ENCODE measurements around the gene PVR. TPM values are rescaled to one million over a fixed set of nuclear protein-coding genes. Genes with fewer than 3 reads are reported as not detected.

PVR gene
- total and polyA plus RNA-seq, 2 of the 4 experiments (the other 2 are of a cell fraction), result 106 to 122 TPM

DNA sequence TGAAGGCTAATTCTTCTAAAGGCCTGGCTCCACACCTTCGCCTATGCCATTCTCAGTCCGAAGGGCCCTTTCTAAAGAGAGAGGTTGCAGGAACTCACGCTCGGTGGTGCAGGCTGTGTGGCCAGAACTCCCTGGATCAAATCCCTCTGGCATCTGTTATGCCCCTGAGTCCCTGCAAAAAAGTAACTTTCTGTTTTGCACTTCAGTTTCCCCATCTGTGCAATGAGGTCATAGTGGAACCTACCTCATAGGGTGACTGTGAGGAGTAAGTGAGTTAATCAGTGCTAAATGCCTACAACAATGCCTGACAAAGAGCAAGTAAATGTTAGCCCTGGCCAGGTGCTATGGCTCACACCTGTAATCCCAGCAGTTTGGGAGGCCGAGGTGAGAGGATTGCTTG is 23.0 kb upstream of the PVR start:
- 0 out of 3 replicates have a peak overlapping the region, but pooled peaks have one; percentile 65 for H2BK15ac ChIP-seq (ENCODE audit: low read depth, low read length)
- no peak overlapping the region for H3K9ac ChIP-seq (ENCODE audit: low read depth, low read length)
- in situ Hi-C loops (cut with MboI; ENCODE audit: low sequenced_read_pairs), result no loop called here
- no peak overlapping the region for H3K27ac ChIP-seq (ENCODE audit: insufficient read depth, low read length)
- no TSS peak for BruUV-seq (replicated peaks)
- H2BK120ac ChIP-seq (ENCODE audit: low read depth, low read length), result no peak overlapping the region; the same call in 1 of the 2 replicates
- no peak for TF ChIP-seq RFX5 (IDR thresholded peaks at IDR 0.05; ENCODE audit: low read depth, low read length)
- TF ChIP-seq RCOR1 (IDR thresholded peaks at IDR 0.05; ENCODE audit: insufficient replicate concordance, low read length), result no peak
- no peak for TF ChIP-seq POLR2A (IDR thresholded peaks at IDR 0.05; ENCODE audit: low read depth, low read length)
- no peak for TF ChIP-seq RAD21 (IDR thresholded peaks at IDR 0.05; ENCODE audit: low read length)
- TF ChIP-seq SMC3 (IDR thresholded peaks at IDR 0.05; ENCODE audit: low read depth, low read length), result no peak
- TF ChIP-seq, protein P1, sequence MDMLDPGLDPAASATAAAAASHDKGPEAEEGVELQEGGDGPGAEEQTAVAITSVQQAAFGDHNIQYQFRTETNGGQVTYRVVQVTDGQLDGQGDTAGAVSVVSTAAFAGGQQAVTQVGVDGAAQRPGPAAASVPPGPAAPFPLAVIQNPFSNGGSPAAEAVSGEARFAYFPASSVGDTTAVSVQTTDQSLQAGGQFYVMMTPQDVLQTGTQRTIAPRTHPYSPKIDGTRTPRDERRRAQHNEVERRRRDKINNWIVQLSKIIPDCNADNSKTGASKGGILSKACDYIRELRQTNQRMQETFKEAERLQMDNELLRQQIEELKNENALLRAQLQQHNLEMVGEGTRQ (IDR thresholded peaks at IDR 0.05; ENCODE audit: low read depth, low read length), result no peak
- TF ChIP-seq BHLHE40 (IDR thresholded peaks at IDR 0.05; ENCODE audit: low read depth, low read length), result no peak
- TF ChIP-seq MAFK (IDR thresholded peaks at IDR 0.05; ENCODE audit: low read depth, low read length), result no peak
- no peak for TF ChIP-seq MAZ (IDR thresholded peaks at IDR 0.05; ENCODE audit: borderline replicate concordance, low read depth, low read length)
- no peak for TF ChIP-seq CEBPB (IDR thresholded peaks at IDR 0.05; ENCODE audit: low read depth, low read length)
- no peak for TF ChIP-seq MXI1 (IDR thresholded peaks at IDR 0.05; ENCODE audit: borderline replicate concordance, low read depth, low read length)
- TF ChIP-seq CHD1 (IDR thresholded peaks at IDR 0.05; ENCODE audit: low read depth, low read length), result no peak
- TF ChIP-seq NFE2L2 (IDR thresholded peaks at IDR 0.05; ENCODE audit: low read depth, low read length), result no peak
- TF ChIP-seq, protein P2, sequence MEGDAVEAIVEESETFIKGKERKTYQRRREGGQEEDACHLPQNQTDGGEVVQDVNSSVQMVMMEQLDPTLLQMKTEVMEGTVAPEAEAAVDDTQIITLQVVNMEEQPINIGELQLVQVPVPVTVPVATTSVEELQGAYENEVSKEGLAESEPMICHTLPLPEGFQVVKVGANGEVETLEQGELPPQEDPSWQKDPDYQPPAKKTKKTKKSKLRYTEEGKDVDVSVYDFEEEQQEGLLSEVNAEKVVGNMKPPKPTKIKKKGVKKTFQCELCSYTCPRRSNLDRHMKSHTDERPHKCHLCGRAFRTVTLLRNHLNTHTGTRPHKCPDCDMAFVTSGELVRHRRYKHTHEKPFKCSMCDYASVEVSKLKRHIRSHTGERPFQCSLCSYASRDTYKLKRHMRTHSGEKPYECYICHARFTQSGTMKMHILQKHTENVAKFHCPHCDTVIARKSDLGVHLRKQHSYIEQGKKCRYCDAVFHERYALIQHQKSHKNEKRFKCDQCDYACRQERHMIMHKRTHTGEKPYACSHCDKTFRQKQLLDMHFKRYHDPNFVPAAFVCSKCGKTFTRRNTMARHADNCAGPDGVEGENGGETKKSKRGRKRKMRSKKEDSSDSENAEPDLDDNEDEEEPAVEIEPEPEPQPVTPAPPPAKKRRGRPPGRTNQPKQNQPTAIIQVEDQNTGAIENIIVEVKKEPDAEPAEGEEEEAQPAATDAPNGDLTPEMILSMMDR (conservative IDR thresholded peaks at IDR 0.05; ENCODE audit: low read depth, low read length), result no peak
- TF ChIP-seq, protein P3, sequence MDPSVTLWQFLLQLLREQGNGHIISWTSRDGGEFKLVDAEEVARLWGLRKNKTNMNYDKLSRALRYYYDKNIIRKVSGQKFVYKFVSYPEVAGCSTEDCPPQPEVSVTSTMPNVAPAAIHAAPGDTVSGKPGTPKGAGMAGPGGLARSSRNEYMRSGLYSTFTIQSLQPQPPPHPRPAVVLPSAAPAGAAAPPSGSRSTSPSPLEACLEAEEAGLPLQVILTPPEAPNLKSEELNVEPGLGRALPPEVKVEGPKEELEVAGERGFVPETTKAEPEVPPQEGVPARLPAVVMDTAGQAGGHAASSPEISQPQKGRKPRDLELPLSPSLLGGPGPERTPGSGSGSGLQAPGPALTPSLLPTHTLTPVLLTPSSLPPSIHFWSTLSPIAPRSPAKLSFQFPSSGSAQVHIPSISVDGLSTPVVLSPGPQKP (IDR thresholded peaks at IDR 0.05; ENCODE audit: borderline replicate concordance, low read depth, low read length), result no peak
- TF ChIP-seq FOS (IDR thresholded peaks at IDR 0.05; ENCODE audit: low read depth, low read length), result no peak
- no peak overlapping the region for H3K18ac ChIP-seq (ENCODE audit: low read depth, low read length)
- H3K27me3 ChIP-seq (ENCODE audit: control insufficient read depth, insufficient read depth, low read length), result no peaks in the 10 kb centered on the region
- dilution Hi-C loops (cut with HindIII; ENCODE audit: low sequenced_read_pairs, unreplicated experiment), result no loop called here
- H2BK5ac ChIP-seq (ENCODE audit: low read depth, low read length, poor library complexity, severe bottlenecking), result no peak overlapping the region
- H3K4ac ChIP-seq (ENCODE audit: low read depth, low read length), result no peak overlapping the region
- H4K8ac ChIP-seq (ENCODE audit: low read depth in 2 of 2, low read length in 2 of 2), result no peak overlapping the region; a peak in 1 of 4 replicates
- H3K9me3 ChIP-seq (ENCODE audit: control insufficient read depth, insufficient read depth, low read length), result no peaks in the 10 kb centered on the region
- no peak overlapping the region; the same call in 1 of the 2 replicates for H4K91ac ChIP-seq (ENCODE audit: insufficient read depth, low read depth, low read length)
- no peak overlapping the region for H2AFZ ChIP-seq (replicated peaks; ENCODE audit: low read length, poor library complexity)
- H3K23ac ChIP-seq (ENCODE audit: low read depth, low read length), result no peak overlapping the region
- no peak overlapping the region for H4K5ac ChIP-seq (ENCODE audit: low read depth, low read length)
- H2AK5ac ChIP-seq (ENCODE audit: low read depth, low read length), result peak overlapping the region; percentile 75
- no peak overlapping the region; the same call in 1 of the 2 replicates for H2BK20ac ChIP-seq (ENCODE audit: low read depth, low read length)
- no peak overlapping the region for H3K56ac ChIP-seq (ENCODE audit: extremely low read depth, insufficient read depth, low read length)
- CTCF ChIA-PET, result no interaction called here
- H4K20me1 ChIP-seq (ENCODE audit: insufficient read depth, low read length), result no peaks in the 10 kb centered on the region
- no peak overlapping the region for H2AK9ac ChIP-seq (replicated peaks; ENCODE audit: low read depth, low read length, poor library complexity)
- no CpG with 5 or more reads among the region's 5 CpGs for WGBS, 2 experiments (ENCODE audit: extremely low coverage in 2 of 2, insufficient read length in 1 of 2)
- no peaks in the 10 kb centered on the region for H3K36me3 ChIP-seq (ENCODE audit: control insufficient read depth, insufficient read depth, low read length)
- H3K4me2 ChIP-seq (ENCODE audit: low read depth, low read length), result no peak overlapping the region
- H3K4me1 ChIP-seq (ENCODE audit: control insufficient read depth, insufficient read depth, low read length), result peaks cover 4% of the 10 kb centered on the region
- H3K14ac ChIP-seq (replicated peaks; ENCODE audit: low read depth, low read length), result no peak overlapping the region
- ATAC-seq (ENCODE audit: low read depth), result no peak
- H3K79me1 ChIP-seq (ENCODE audit: low read depth in 1 of 2, low read length in 2 of 2), result no peaks in the 10 kb centered on the region
- intact Hi-C loops (cut with micrococcal nuclease), result no loop called here
- H3K4me3 ChIP-seq (ENCODE audit: insufficient read depth, low read depth, low read length), result no peak overlapping the region
- POLR2A ChIA-PET (ENCODE audit: unreplicated experiment), result interaction anchor here (0.6 kb wide), 1 partner anchor 10 kb away, joined by 6 read pairs; no protein-coding TSS in a partner anchor
- peaks cover 10% of the 10 kb centered on the region; the same call in 1 of the 2 replicates for H3K9me1 ChIP-seq (ENCODE audit: insufficient read depth, low read length)
- peak; percentile 63 for DNase-seq
